Spleen (tissue), 11 donors: ENCODE data around the gene DAB2IP. TPM values are rescaled to one million over a fixed set of nuclear protein-coding genes. Genes with fewer than 3 reads are reported as not detected.

Source experiments
- DNase-seq: peaks from one replicate; pipeline ENCODE4 v3.0.0-alpha.2; 2020
- H3K27ac ChIP-seq, 8 donors: fragments of 200-600 bp; sonication (generic) in 7 of 8; 1 replicate in 4 of 8; 2 replicates in 4 of 8; pipeline versions ENCODE4 v1.5.0 to v1.8.0; 2016 to 2021; ENCODE audit warnings: inconsistent platforms in 4 of 8, mild to moderate bottlenecking in 4 of 8, moderate library complexity in 1 of 8
- H3K27me3 ChIP-seq, 7 donors: fragments of 200-600 bp; sonication (generic) in 6 of 7; replicated peaks in 1 of 7; 1 replicate in 4 of 7; 2 replicates in 3 of 7; pipeline versions ENCODE4 v1.5.0 to v1.8.0; 2016 to 2021; ENCODE audit warnings: inconsistent platforms in 3 of 7, mild to moderate bottlenecking in 1 of 7
- H3K36me3 ChIP-seq, 6 donors: fragments of 200-600 bp; sonication (generic) in 5 of 6; 1 replicate in 4 of 6; 2 replicates in 2 of 6; pipeline versions ENCODE4 v1.5.0 to v1.8.0; 2016 to 2021; ENCODE audit warnings: inconsistent platforms in 2 of 6
- H3K4me1 ChIP-seq, 6 donors: fragments of 200-600 bp; sonication (generic) in 5 of 6; 1 replicate in 3 of 6; 2 replicates in 3 of 6; pipeline versions ENCODE4 v1.5.0 to v1.8.0; 2016 to 2021; ENCODE audit warnings: inconsistent platforms in 3 of 6
- H3K4me3 ChIP-seq, 8 donors: fragments of 200-600 bp; sonication (generic) in 7 of 8; 1 replicate in 4 of 8; 2 replicates in 4 of 8; pipeline versions ENCODE4 v1.5.0 to v1.8.0; 2016 to 2021; ENCODE audit warnings: inconsistent platforms in 4 of 8, mild to moderate bottlenecking in 4 of 8, moderate library complexity in 2 of 8
- H3K9me3 ChIP-seq, 8 donors: fragments of 200-600 bp; sonication (generic) in 7 of 8; 1 replicate in 4 of 8; 2 replicates in 4 of 8; pipeline versions ENCODE4 v1.5.0 to v1.8.0; 2016 to 2021; ENCODE audit warnings: inconsistent platforms in 4 of 8
- CTCF ChIP-seq, 11 experiments: fragments of 200-600 bp in 7 of 11; fragments of 450-650 bp in 4 of 11; sonication (generic) in 4 of 11; IDR thresholded peaks in 8 of 11; conservative IDR thresholded peaks in 3 of 11; 1 replicate in 7 of 11; 2 replicates in 4 of 11; pipeline versions ENCODE4 v1.4.0 to v1.8.0; 2016 to 2021; ENCODE audit warnings: antibody characterized with exemption in 11 of 11, inconsistent platforms in 4 of 11, mild to moderate bottlenecking in 1 of 11
- POLR2A ChIP-seq, 3 donors: fragments of 450-650 bp; IDR thresholded peaks; one replicate each; pipeline ENCODE4 v1.5.1; 2017; ENCODE audit warnings: antibody characterized with exemption in 3 of 3, mild to moderate bottlenecking in 1 of 3
- POLR2AphosphoS5 ChIP-seq, 3 donors: sonication (generic); formaldehyde crosslinking; IDR thresholded peaks; one replicate each; pipeline ENCODE4 v1.5.1; 2017; ENCODE audit warnings: antibody characterized with exemption in 3 of 3
- WGBS, 5 donors: extraction: QIAGEN DNeasy Blood & Tissue Kit in 3 of 5; methylation state at CpG; one replicate each; pipeline versions ENCODE4 v1.1.5 to v1.1.7; 2013 to 2018; 5-methylcytosine and 5-hydroxymethylcytosine counted together
- intact Hi-C: fragments of 100-400 bp; cut with DNase I; formaldehyde crosslinking; loops from one replicate; pipeline ENCODE4 v1.15.0; 2023; ENCODE audit warnings: low total_unique reads
- polyA plus RNA-seq, 3 donors: library from polyadenylated mRNA; stranded (reverse); fragments of 200-250 nt; gene quantifications; one replicate each; pipeline ENCODE4 v1.2.1, GENCODE V29; 2013
- total RNA-seq, 7 donors: library from RNA; depleted of rRNA in 3 of 7; stranded (reverse); fragments of >200 nt in 3 of 7; fragmentation: NEBNext Ultra II Directional in 4 of 7; extraction: Animal tissue kit (Norgen Biotek cat#: 25700) in 4 of 7; gene quantifications; one replicate each; pipeline versions ENCODE4 v1.1.0 to v1.2.1, GENCODE V29; 2016 to 2021
- donor health status: healthy with polysubstance abuse.
- donor health status: DM: no; HTN: no; CAD: no; lungs with moderate emphysema.
- donor health status: DM: no; HTN: no; CAD: no.
- donor health status: Bipolar disorder and iron deficiency.
- donor health status: healthy.
- donor health status: DM: no; HTN: no; CAD: no.
- donor health status: DM: yes; HTN: yes; CAD: no.

Gene DAB2IP
- total and polyA plus RNA-seq, 10 donors, result 5.0 to 83.0 (median 38.1) TPM

- H3K27me3 ChIP-seq, result peaks cover 0 to 22% (median under 1%) of the 10 kb centered on the region in 7 donors
- peaks cover 0 to 31% (median 11%) of the 10 kb centered on the region in 6 donors for H3K4me1 ChIP-seq
- no peaks in the 10 kb centered on the region for H3K36me3 ChIP-seq
- peak; percentile 57 for DNase-seq
- TF ChIP-seq CTCF (IDR thresholded peaks at IDR 0.05 in 8 of 11, conservative IDR thresholded peaks at IDR 0.05 in 3 of 11) (no peak), POLR2A (IDR thresholded peaks at IDR 0.05) (no peak), POLR2AphosphoS5 (IDR thresholded peaks at IDR 0.05) (no peak)
- no peak overlapping the region for H3K27ac ChIP-seq
- H3K9me3 ChIP-seq, result no peaks in the 10 kb centered on the region
- intact Hi-C loops, result no loop called here
- WGBS, 5 donors, result 29 to 45% (median 32%) methylated on average over 4 of the region's 4 CpGs
- H3K4me3 ChIP-seq, result no peak overlapping the region
Observed at GRCh38 chr9:121645003-121645402, 6.4 kb upstream of the DAB2IP start.

GRCh38 chr9:121645853-121646807 lies 5.3 kb upstream of the DAB2IP start:
- Histone ChIP-seq H3K9me3 (no peaks in the 10 kb centered on the region), H3K4me3 (no peak overlapping the region), H3K27ac (no peak overlapping the region), H3K27me3 (peaks cover 0 to 33% (median 9%) of the 10 kb centered on the region in 7 donors), H3K4me1 (peaks cover 6 to 31% (median 18%) of the 10 kb centered on the region in 6 donors), H3K36me3 (no peaks in the 10 kb centered on the region)
- WGBS, 5 donors, result 48 to 63% (median 59%) methylated on average over 15 to 22 of the region's 22 CpGs
- DNase-seq, result peak; percentile 58
- intact Hi-C loops, result no loop called here
- no peak for TF ChIP-seq POLR2AphosphoS5 (IDR thresholded peaks at IDR 0.05)
- TF ChIP-seq POLR2A (IDR thresholded peaks at IDR 0.05), result no peak
- no peak for TF ChIP-seq CTCF (IDR thresholded peaks at IDR 0.05 in 8 of 11, conservative IDR thresholded peaks at IDR 0.05 in 3 of 11)

GRCh38 chr9:121646992-121647391 lies 4.4 kb upstream of the DAB2IP start:
- H3K4me3 ChIP-seq, result no peak overlapping the region
- DNase-seq, result peak; percentile 6
- no peaks in the 10 kb centered on the region for H3K9me3 ChIP-seq
- peaks cover 10 to 39% (median 22%) of the 10 kb centered on the region in 6 donors for H3K4me1 ChIP-seq
- WGBS, 5 donors, result 52 to 58% (median 55%) methylated on average over 1 of the region's 1 CpG; no CpG with 5 or more reads in 1 of the 5 donors
- TF ChIP-seq CTCF (IDR thresholded peaks at IDR 0.05 in 8 of 11, conservative IDR thresholded peaks at IDR 0.05 in 3 of 11) (no peak), POLR2AphosphoS5 (IDR thresholded peaks at IDR 0.05) (no peak), POLR2A (IDR thresholded peaks at IDR 0.05) (no peak)
- H3K27me3 ChIP-seq, result peaks cover 0 to 42% (median 17%) of the 10 kb centered on the region in 7 donors
- no peaks in the 10 kb centered on the region for H3K36me3 ChIP-seq
- intact Hi-C loops, result no loop called here
- H3K27ac ChIP-seq, result no peak overlapping the region

GRCh38 chr9:121648172-121648571 lies 3.3 kb upstream of the DAB2IP start:
- peaks cover 0 to 54% (median 21%) of the 10 kb centered on the region in 7 donors for H3K27me3 ChIP-seq
- TF ChIP-seq POLR2AphosphoS5 (IDR thresholded peaks at IDR 0.05), result no peak
- no peaks in the 10 kb centered on the region for H3K9me3 ChIP-seq
- intact Hi-C loops, result no loop called here
- no peak overlapping the region for H3K27ac ChIP-seq
- H3K4me1 ChIP-seq, result peaks cover 10 to 51% (median 34%) of the 10 kb centered on the region in 6 donors
- WGBS, 5 donors, result 90 to 98% (median 95%) methylated on average over 5 of the region's 5 CpGs
- H3K36me3 ChIP-seq, result no peaks in the 10 kb centered on the region
- DNase-seq, result peak; percentile 47
- H3K4me3 ChIP-seq, result no peak overlapping the region
